ENCODE measurements around the gene ARF1.

DNA sequence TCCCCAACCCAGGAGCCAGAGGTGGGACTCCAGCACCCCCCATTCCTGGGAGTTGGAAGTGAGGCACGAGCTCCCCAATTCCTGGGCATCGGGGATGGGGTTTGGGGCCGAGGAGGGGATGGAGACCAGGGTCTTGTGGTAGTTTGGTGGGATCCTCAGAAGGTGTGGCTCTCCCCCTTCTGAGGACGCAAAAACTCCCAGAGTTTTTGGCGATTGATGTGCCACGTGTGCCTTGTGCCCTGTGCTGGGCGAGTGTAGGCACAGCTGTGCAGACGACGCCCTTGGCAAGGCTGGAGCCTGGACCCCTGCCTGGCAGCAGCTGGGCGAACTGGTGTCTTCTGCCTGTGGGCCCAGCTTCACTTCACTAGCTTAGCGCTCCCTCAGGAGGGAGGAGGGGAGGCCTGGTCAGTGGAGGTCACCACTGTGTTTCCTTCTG, 60.2 kb downstream of the ARF1 start:
- no peak for TF ChIP-seq SAP130 (CRISPR knock-in tag; IDR thresholded peaks at IDR 0.05; ENCODE audit: low read depth)
- no peak for TF ChIP-seq YY1 (IDR thresholded peaks at IDR 0.05; ENCODE audit: insufficient read depth, insufficient replicate concordance, low read depth, low read length)
